Anterior cingulate cortex (tissue), 58 donors: ENCODE measurements around the gene OSBPL9.
"Not testable (repeated sequence)": the region's sequence is repeated elsewhere in the genome, so short reads cannot be mapped to it uniquely, and the experiment has no call there.

ENCODE experiments used
- DNase-seq, 58 donors: peaks; one replicate each; lab custom pipeline; 2025; lab: John Stamatoyannopoulos, UW

The OSBPL9 gene

DNA sequence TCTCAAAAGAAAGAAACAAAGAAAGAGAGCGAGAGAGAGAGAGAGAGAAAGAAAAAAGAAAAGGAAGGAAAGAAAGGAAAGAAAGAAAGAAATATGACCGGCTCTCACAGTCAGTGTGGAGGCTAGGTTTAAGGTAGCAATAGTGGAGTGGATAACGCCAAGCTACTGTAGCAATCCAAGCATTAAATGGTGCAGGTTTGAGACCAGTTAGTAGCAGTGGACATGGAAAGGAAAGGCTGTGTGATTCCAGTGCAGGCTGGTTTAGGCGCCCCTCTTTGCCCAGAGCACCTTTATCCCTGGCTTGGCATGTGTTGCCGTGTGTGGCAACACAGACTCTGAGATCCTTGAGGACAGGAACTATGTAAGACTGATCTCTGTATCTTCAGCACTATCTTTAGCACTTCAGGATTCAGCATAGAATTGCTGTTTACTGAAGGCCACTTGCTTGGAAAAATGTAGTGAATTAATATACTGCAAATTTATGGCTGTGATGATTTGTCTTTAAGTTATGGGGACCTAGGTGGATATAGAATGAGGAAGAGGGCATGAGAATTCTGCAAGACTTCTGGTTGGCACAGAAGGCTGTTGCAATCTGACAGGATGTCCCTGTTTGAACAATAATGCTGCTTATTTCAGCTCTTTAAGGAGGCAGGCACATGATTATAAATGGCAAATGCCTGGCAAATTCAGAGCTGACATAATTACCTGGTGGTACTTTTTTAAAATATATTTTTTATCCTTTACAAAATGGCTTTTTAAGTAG is 10.8 kb upstream of the OSBPL9 start:
- DNase-seq = no peak

DNA sequence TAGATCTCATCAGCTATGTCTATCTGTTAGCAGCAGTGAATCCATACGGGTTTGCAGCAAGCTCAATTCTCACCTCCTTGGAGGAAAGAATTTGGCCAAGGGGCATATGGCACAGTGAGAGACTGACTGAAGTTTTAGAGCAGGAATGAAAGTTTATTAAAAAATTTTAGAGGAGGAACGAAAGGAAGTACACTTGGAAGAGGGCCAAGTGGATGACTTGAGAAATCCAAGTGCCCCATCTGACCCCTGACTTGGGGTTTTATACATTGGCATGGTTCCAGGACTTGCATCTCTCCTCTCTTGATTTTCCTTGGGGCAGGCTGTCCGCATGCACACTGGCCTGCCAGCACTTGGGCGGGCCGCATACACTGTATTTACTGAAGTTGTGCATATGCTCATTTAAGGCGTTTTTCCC is 9.2 kb upstream of the OSBPL9 start:
- no peak for DNase-seq

DNA sequence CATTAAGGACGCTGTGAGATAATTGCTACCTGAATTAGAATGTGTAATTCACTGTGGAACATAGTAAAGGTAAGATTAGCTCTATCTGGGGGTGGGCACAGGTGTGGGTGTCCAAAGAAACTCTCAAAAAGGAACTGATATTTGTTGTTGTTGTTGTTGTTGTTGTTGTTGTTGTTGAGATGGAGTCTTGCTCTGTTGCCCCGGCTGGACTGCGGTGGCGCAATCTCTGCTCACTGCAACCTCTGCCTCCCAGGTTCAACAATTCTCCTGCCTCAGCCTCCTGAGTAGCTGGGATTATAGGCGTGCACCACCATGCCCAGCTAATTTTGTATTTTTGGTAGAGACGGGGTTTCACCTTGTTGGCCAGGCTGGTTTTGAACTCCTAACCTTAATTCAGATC is 6.8 kb upstream of the OSBPL9 start:
- not testable (repeated sequence) for DNase-seq

GRCh38 chr1:51610637-51611036 is 6.3 kb upstream of the OSBPL9 start:
- no peak for DNase-seq

DNA sequence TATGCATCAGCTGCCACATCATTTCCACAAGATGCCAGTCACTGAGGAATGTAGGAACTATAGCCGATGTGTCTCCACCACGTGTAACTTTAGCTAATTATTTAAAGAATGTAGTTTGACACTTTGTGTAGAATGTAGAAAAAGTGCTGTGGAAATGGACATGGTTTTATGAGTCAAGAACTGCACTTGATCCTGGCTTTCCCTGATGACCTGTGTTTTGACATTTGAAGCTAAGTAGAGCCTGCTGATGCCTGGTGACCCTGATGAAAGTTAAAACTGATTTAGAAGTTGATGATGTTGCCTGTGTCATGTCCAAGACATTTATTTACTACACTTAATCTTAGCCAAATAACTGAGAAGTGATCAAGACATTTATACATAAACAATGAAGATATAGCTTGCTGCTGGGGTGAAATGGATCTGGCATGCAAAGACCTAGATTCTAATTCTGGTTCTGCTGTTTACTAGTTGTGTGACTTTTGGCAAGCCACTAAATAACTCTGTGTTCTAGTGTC is 4.4 kb upstream of the OSBPL9 start:
- no peak for DNase-seq

GRCh38 chr1:51615780-51616291 is 1.1 kb upstream of the OSBPL9 start:
- DNase-seq = no peak

GRCh38 chr1:51616490-51616889 is 402 bp upstream of the OSBPL9 start:
- DNase-seq = no peak

GRCh38 chr1:51618715-51619114 is 1.8 kb downstream of the OSBPL9 start:
- no peak for DNase-seq

GRCh38 chr1:51620470-51620869 is 3.6 kb downstream of the OSBPL9 start:
- DNase-seq = no peak

DNA sequence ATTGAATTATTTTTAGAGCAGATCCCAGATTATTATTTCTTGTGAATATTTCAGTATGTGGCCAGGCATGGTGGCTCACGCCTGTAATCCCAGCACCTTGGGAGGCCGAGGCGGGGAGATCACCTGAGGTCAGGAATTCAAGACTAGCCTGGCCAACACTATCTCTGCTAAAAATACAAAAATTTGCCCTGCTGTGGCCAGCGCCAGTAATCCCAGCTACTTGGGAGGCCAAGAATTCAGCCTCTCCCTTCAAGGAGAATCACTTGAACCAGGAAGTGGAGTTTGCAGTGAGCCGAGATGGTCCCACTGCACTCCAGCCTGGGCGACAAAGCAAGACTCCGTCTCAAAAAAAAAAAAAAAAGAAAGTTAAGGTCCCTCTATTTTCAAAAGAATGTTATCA is 4.3 kb downstream of the OSBPL9 start:
- no peak for DNase-seq

DNA sequence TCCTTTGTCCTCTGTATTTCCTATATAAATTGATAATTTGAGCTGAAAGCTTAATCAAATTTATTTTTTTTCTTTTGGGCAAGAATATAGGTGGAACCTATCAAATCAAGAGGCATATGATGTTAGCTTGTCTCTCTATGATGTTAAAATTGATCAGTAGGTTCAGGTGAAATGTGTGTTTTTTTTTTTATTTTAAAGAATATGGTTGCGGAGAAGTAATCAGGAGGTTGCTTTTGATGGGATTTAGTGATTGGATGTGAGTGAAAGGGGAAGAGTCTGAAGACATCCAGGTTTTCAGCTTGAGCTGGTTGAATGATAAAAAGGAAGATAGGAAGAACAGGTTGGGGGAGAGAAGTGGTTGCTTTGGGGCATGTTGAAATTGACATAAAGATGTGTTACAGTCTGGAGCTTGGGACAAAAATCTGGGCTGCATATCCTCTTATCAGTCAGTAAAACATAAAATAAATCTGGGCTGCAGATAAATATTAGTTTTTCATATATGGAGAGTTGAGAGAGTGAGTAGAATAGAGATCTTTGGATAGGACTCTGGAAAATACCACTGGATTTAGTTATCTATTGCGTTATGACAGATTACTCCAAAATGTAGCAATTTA is 5.1 kb downstream of the OSBPL9 start:
- DNase-seq = no peak

- peak in 4 of 58 donors; percentile 2 to 61 (median 6) for DNase-seq
Measured at GRCh38 chr1:51622455-51622913, 5.6 kb downstream of the OSBPL9 start.

DNA sequence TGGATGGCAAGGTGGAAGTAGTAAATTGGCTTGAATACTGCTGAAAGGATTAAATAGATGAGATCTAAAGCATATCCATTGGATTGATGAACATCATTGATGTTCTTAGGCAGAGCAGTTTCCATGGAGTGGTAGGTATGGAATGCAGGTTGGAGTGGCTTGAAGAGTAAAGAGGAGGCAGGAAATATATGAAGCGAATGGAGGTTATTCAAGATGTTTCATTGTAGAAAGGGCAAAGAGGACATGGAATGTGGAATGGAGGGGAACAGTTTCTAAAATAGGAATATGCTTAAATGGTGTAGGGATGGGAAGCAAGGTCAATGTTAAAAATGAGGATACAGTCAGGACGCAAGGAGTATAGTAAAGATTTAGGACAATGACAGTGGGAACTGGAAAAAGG is 6.1 kb downstream of the OSBPL9 start:
- DNase-seq = no peak

DNA sequence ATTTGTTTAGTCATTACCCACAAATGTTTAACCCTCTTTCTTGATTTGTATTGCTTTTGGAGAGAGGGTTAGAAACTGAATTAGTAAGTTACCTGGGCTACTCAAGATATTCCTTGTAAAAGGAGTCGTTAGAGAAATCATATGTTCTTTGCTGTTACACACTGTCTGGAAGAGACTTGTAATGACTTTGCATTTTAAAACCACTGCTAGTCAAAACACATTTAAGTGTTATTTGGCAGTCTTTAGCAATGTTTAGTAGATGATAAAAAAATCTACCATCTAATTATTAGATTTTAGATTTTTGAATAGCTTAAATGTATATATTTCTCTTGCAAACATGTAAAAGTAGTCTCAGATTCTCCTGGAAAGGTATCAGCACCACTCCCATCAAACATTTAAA is 6.6 kb downstream of the OSBPL9 start:
- no peak for DNase-seq

- DNase-seq = no peak
Measured at GRCh38 chr1:51624855-51625254, 8.0 kb downstream of the OSBPL9 start.

DNA sequence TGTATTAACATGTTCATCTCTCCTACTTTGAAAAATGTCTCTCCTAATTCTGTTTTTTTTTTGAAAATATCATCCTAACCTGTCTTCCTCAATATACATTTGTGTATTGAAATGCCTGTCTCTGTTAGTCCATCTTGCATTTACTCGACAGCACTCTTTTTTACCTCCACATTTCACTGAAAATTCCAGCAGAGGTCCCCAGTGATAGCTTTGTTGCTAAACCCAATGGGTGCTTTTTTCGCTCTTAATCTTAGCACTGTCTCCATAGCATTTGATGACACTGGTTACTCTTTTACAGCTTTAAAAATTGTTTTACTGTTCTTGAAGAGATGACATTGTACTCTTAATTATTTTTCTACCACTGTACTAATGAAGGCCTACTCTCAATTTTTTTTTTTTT is 10.8 kb downstream of the OSBPL9 start:
- DNase-seq = peak in 4 of 58 donors; percentile 1 to 43 (median 10)

- no peak for DNase-seq
Measured at GRCh38 chr1:51628715-51629590, 12.1 kb downstream of the OSBPL9 start.

GRCh38 chr1:51629918-51630317 is 13.0 kb downstream of the OSBPL9 start:
- DNase-seq = no peak

GRCh38 chr1:51630393-51630792 is 13.5 kb downstream of the OSBPL9 start:
- DNase-seq = no peak

DNA sequence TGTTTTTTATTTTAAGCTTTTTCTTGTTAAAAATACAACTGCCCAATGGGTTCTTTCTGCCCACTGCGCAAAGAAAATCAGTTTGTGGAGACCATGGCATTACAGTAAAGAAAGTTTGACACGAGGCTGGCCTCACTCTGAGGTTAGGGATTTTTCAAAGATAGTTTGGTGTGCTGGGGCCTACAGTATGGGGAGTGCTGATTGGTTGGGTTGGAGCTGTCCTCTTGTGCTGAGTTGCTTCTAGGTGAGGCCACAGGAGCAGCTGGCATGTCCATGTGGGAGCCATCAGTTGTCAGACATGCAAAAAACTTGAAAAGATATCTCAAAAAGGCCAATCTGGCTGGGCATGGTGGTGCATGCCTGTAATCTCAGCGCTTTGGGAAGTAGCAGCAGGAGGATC is 14.0 kb downstream of the OSBPL9 start:
- DNase-seq = no peak

DNA sequence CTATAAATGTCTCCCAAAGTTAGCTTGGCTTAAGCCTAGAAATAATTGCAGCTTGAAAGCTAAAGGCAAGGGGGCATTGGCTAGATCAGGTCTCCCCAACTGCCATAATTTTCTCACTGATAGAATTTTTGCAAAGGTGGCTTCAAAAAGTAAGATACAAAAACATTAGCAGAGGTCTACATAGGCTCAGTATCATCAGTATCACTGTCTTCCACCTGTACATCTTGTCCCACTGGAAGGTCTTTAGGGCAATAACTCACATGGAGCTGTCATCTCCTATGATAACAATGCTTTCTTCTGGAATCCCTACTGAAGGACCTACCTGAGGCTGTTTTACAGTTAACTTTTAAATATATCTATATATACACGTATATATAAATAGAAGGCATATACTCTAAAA is 14.9 kb downstream of the OSBPL9 start:
- no peak for DNase-seq
